HG02970 (cell line): ENCODE measurements around the gene CNTNAP1.
"Not testable (repeated sequence)": the region's sequence is repeated elsewhere in the genome, so short reads cannot be mapped to it uniquely, and the experiment has no call there.

Experiments
- ATAC-seq: cut with Tn5 transposase; IDR thresholded peaks from one replicate; pipeline ENCODE4 v1.9.1; 2021; ENCODE audit warnings: mild to moderate bottlenecking, moderate library complexity, moderate number of reproducible peaks; ENCODE audit not compliant: unreplicated experiment, low FRiP score

Gene CNTNAP1

GRCh38 chr17:42681976-42682721 lies at the start of gene CNTNAP1:
Gene CNTNAP1, plus strand, starts transcription at chr17:42682531. Its CDS starts 299 bp downstream, at chr17:42682830.
- no peak for ATAC-seq

GRCh38 chr17:42632949-42633444 lies 49.3 kb upstream of the CNTNAP1 start:
- no peak for ATAC-seq

- no peak for ATAC-seq
Measured at GRCh38 chr17:42639525-42640113, 42.7 kb upstream of the CNTNAP1 start.

- no peak for ATAC-seq
Measured at GRCh38 chr17:42640121-42640520, 42.2 kb upstream of the CNTNAP1 start.

GRCh38 chr17:42642336-42642735 lies 40.0 kb upstream of the CNTNAP1 start:
- no peak for ATAC-seq

GRCh38 chr17:42647778-42648177 lies 34.6 kb upstream of the CNTNAP1 start:
- ATAC-seq: no peak

- no peak for ATAC-seq
Measured at GRCh38 chr17:42651392-42651791, 30.9 kb upstream of the CNTNAP1 start.

GRCh38 chr17:42653179-42654124 lies 28.9 kb upstream of the CNTNAP1 start:
- ATAC-seq: no peak

- ATAC-seq: no peak
Measured at GRCh38 chr17:42655528-42655927, 26.8 kb upstream of the CNTNAP1 start.

- no peak for ATAC-seq
Measured at GRCh38 chr17:42657824-42658588, 24.3 kb upstream of the CNTNAP1 start.

- no peak for ATAC-seq
Measured at GRCh38 chr17:42659079-42659931, 23.0 kb upstream of the CNTNAP1 start, which contains the start of gene TUBG2. Gene TUBG2, plus strand, starts transcription at chr17:42659284. Its CDS starts 220 bp downstream, at chr17:42659504.

- not testable (repeated sequence) for ATAC-seq
Measured at GRCh38 chr17:42659932-42660274, 22.4 kb upstream of the CNTNAP1 start.

- ATAC-seq: no peak
Measured at GRCh38 chr17:42660692-42661345, 21.5 kb upstream of the CNTNAP1 start.

- no peak for ATAC-seq
Measured at GRCh38 chr17:42665581-42666001, 16.7 kb upstream of the CNTNAP1 start.

GRCh38 chr17:42666126-42666525 lies 16.2 kb upstream of the CNTNAP1 start:
- not testable (repeated sequence) for ATAC-seq

GRCh38 chr17:42667088-42667951 lies 15.0 kb upstream of the CNTNAP1 start:
- ATAC-seq: no peak

- no peak for ATAC-seq
Measured at GRCh38 chr17:42669705-42669976, 12.7 kb upstream of the CNTNAP1 start.
